Measurements from ENCODE around the gene INIP.

The INIP gene

GRCh38 chr9:112669326-112669725, 48.6 kb downstream of the INIP start:
- DNase-seq, result no peak

DNA sequence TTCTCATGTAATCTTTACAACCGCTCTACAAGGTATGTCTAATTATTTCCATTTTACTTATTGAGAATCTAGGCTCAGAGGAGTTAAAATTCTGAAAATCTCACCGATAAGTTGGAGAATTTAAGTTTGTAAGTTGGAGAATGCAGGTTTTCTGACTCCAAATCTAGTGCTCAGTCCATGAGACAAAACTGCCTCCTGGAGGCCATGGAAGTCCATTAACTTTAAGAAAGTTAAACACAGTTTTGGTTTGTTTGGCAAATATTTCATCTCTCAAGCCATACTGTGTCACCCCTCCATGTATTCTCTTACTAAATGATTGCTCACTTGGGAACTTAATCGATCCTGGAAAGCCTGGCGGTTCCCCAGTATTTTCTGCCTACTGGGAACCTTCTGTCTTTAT, 52.6 kb downstream of the INIP start:
- no peak for DNase-seq

DNA sequence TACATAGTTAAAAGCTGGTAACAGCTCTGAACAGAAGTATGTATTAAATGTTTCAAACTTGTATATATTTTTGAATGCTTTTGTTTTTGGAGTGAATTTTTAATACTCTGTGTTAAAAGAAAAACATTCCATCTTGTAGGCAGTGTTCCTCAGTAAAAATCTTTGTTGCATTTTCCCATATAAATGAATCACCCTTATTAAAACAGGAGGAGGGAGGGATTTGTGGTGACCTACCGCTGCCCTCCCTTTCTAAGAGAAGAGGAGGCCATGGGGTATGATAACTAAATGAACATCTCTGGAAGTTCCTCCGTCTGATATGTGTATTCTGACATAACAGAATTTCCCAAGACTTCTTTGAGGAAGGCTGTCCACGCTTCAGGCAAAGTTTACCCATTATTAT, 53.4 kb downstream of the INIP start:
- no peak for DNase-seq

GRCh38 chr9:112663681-112664080, 54.2 kb downstream of the INIP start:
- DNase-seq, result no peak

GRCh38 chr9:112659906-112660305, 58.0 kb downstream of the INIP start:
- no peak for DNase-seq

DNA sequence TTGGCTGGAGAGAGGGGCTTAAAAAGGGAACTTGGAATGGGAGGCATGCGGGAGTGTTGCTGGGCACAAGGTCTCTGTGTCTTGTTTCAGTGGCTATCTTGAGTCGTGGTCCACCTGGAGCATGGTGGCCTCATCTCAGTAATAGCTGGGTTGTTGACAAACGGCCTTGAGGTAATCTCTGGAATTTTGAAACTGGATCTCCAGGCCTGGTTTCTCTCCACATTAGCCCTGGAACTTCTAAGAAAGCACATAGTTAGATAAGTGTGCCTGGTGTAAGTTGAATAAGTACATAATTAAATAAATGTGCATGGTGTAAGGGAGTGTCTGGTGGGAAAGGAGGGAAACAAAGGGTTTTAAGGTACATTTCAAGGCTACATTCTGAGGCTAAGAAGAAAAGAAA, 62.2 kb downstream of the INIP start:
- no peak for DNase-seq

DNA sequence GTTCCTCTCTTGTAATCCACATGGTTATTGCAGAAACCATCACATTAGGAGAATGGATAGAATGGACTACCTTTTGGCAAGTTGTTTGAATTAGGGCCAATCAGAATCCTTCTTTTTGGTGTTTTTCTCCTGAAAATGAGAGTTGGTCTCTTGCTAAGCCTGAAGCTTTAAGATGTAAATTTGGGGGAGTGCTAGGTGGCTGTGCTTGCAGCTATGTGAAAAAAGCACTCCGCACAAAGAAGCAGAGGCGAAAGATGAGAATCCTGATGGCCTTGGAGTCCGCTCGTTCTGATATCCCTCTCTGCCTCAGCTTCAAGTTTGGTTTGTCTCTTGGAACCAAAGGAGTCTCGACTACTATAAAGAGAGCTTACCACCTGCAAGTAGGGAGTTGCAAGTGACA, 63.6 kb downstream of the INIP start:
- no peak for DNase-seq

- DNase-seq, result no peak
Measured at GRCh38 chr9:112648624-112649023, 69.3 kb downstream of the INIP start.

DNA sequence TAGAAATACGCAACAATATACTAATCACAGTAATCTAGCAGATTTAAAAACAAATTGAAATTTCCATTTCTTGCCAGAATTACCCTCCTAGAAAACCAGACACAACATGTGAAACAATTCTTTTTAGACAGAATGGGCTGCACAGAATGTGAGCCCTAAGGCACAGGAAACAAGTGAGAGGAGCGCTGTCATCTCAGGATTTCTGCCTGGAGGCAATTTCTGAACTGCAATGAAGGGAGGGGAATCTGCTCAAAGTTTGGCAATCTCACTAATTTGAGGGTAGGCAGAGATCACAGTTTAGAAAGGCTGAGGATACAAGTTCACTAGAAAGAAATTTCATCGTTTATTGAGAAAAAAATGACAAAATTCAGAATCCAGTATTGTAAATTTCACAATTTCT, 70.3 kb downstream of the INIP start:
- no peak for DNase-seq

DNA sequence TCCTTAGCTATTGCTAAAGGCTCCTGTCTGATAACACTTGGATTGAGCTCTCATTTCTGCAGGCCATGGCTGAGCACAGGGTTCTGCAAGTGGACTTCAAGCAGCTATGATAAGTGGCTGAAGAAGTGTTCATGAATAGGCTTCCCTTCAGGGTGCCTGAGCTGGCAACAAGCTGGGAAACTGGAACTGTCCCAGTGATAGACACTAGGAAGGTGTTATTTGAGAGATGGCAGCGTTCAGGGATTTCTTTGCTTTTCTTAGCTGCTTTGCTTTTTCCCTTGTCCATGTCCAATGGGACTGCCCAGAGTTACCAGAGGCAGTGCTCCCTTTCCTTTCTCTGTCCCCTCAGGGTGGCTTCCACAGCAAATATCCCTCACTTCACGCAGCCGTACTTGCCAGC, 75.8 kb downstream of the INIP start:
- no peak for DNase-seq

GRCh38 chr9:112640311-112640710, 77.6 kb downstream of the INIP start:
- DNase-seq, result no peak
